OCI-LY3 (cell line): ENCODE data around the gene CEP70.
"Not testable (repeated sequence)": the region's sequence is repeated elsewhere in the genome, so short reads cannot be mapped to it uniquely, and the experiment has no call there.

Experiments used
- H2AFZ ChIP-seq: fragments of 200-600, 300-600 bp; shearing (Covaris generic); 2 replicates; pipeline ENCODE4 v1.6.0; 2014; ENCODE audit warnings: antibody characterized with exemption, low read depth, low read length
- H3K27ac ChIP-seq: fragments of 200-600, 300-600 bp; sonication (generic); 2 replicates; pipeline ENCODE4 v1.5.1; 2014; ENCODE audit warnings: mild to moderate bottlenecking, low read length, moderate library complexity, mixed read lengths
- H3K27me3 ChIP-seq: fragments of 200-600, 300-600 bp; sonication (generic); 2 replicates; pipeline ENCODE4 v1.6.1; 2014; ENCODE audit warnings: low read depth, low read length, mixed read lengths
- H3K36me3 ChIP-seq: fragments of 200-600, 300-600 bp; sonication (generic); replicated peaks from 2 replicates; pipeline ENCODE3; 2014; ENCODE audit warnings: low read depth, low read length, mixed read lengths
- H3K4me1 ChIP-seq: fragments of 300-600, 200-600 bp; sonication (generic); 2 replicates; pipeline ENCODE4 v1.6.1; 2014; ENCODE audit warnings: low read length, mixed read lengths
- H3K4me2 ChIP-seq: fragments of 200-600, 300-600 bp; sonication (generic); 2 replicates; pipeline ENCODE4 v1.6.1; 2014; ENCODE audit warnings: low read length, mixed read lengths
- H3K4me3 ChIP-seq: fragments of 300-600, 200-600 bp; sonication (generic); 2 replicates; pipeline ENCODE4 v1.5.1; 2014; ENCODE audit warnings: antibody characterized with exemption, mild to moderate bottlenecking, low read length, moderate library complexity
- H3K79me2 ChIP-seq: fragments of 300-600, 200-600 bp; shearing (Covaris generic); 2 replicates; pipeline ENCODE4 v1.6.1; 2014; ENCODE audit warnings: mild to moderate bottlenecking, low read length, mixed read lengths
- H3K9ac ChIP-seq: fragments of 300-600, 200-600 bp; shearing (Covaris generic); 2 replicates; pipeline ENCODE4 v1.6.0; 2014; ENCODE audit warnings: mild to moderate bottlenecking, low read length, moderate library complexity
- H3K9me3 ChIP-seq: fragments of 200-600, 300-600 bp; shearing (Covaris generic); 2 replicates; pipeline ENCODE4 v1.6.1; 2014; ENCODE audit warnings: low read length, mixed read lengths; ENCODE audit not compliant: insufficient read depth
- H4K20me1 ChIP-seq: fragments of 200-600, 300-600 bp; sonication (generic); 2 replicates; pipeline ENCODE4 v1.6.1; 2016; ENCODE audit warnings: low read length, mixed read lengths; ENCODE audit not compliant: insufficient read depth
- CTCF ChIP-seq: fragments of 200-600, 300-600 bp; sonication (generic); IDR thresholded peaks from 2 replicates; pipeline ENCODE4 v1.5.1; 2014; ENCODE audit warnings: antibody characterized with exemption, low read length, low read depth
- EZH2phosphoT487 ChIP-seq: fragments of 200-600 bp; shearing (Covaris generic); IDR thresholded peaks from 2 replicates; pipeline ENCODE4 v1.6.1; 2018; ENCODE audit warnings: antibody characterized with exemption, mixed run types, low read depth

Gene CEP70

GRCh38 chr3:138456961-138457862 is 136.8 kb downstream of the CEP70 start:
- no peaks in the 10 kb centered on the region for H3K9me3 ChIP-seq
- no peak overlapping the region for H2AFZ ChIP-seq
- H3K79me2 ChIP-seq, result no peaks in the 10 kb centered on the region
- TF ChIP-seq EZH2phosphoT487, result no peak
- TF ChIP-seq CTCF, result no peak
- no peak overlapping the region for H3K4me3 ChIP-seq
- no peak overlapping the region for H3K9ac ChIP-seq
- peaks cover 18% of the 10 kb centered on the region; the same call in 1 of the 2 replicates for H3K27me3 ChIP-seq
- no peaks in the 10 kb centered on the region for H3K36me3 ChIP-seq
- H3K27ac ChIP-seq, result no peak overlapping the region
- H3K4me1 ChIP-seq, result no peaks in the 10 kb centered on the region
- no peak overlapping the region for H3K4me2 ChIP-seq
- H4K20me1 ChIP-seq, result no peaks in the 10 kb centered on the region

- H2AFZ ChIP-seq, result no peak overlapping the region
- no peak overlapping the region for H3K27ac ChIP-seq
- no peaks in the 10 kb centered on the region for H3K9me3 ChIP-seq
- TF ChIP-seq EZH2phosphoT487, result no peak
- TF ChIP-seq CTCF, result no peak
- H3K36me3 ChIP-seq, result no peaks in the 10 kb centered on the region
- H3K79me2 ChIP-seq, result no peaks in the 10 kb centered on the region
- no peaks in the 10 kb centered on the region for H4K20me1 ChIP-seq
- H3K4me1 ChIP-seq, result no peaks in the 10 kb centered on the region
- no peak overlapping the region for H3K4me3 ChIP-seq
- no peak overlapping the region for H3K4me2 ChIP-seq
- no peak overlapping the region for H3K9ac ChIP-seq
- H3K27me3 ChIP-seq, result peaks cover 11% of the 10 kb centered on the region; the same call in 1 of the 2 replicates
Measured at GRCh38 chr3:138455801-138456716, 138.0 kb downstream of the CEP70 start.

- H4K20me1 ChIP-seq, H3K27ac ChIP-seq, H3K27me3 ChIP-seq: not testable (repeated sequence)
Measured at GRCh38 chr3:138453940-138454339, 140.1 kb downstream of the CEP70 start.

GRCh38 chr3:138452436-138452835 is 141.6 kb downstream of the CEP70 start:
- Histone ChIP-seq H4K20me1 (no peaks in the 10 kb centered on the region), H3K36me3 (no peaks in the 10 kb centered on the region), H3K79me2 (no peaks in the 10 kb centered on the region), H3K4me3 (no peak overlapping the region), H3K27me3 (peaks cover 7% of the 10 kb centered on the region; the same call in 1 of the 2 replicates), H3K9ac (no peak overlapping the region), H3K4me2 (no peak overlapping the region), H3K9me3 (no peaks in the 10 kb centered on the region), H2AFZ (no peak overlapping the region), H3K27ac (no peak overlapping the region), H3K4me1 (no peaks in the 10 kb centered on the region)
- no peak for TF ChIP-seq CTCF
- TF ChIP-seq EZH2phosphoT487, result no peak

More at GRCh38 chr3:138453940-138454339, 140.1 kb downstream of the CEP70 start:
- H3K36me3 ChIP-seq, H2AFZ ChIP-seq, H3K9me3 ChIP-seq, H3K9ac ChIP-seq, H3K4me2 ChIP-seq, H3K4me3 ChIP-seq, H3K4me1 ChIP-seq, H3K79me2 ChIP-seq: not testable (repeated sequence)
